Loucy (cell line): ENCODE data around the gene IFITM10.
"Not testable (repeated sequence)": the region's sequence is repeated elsewhere in the genome, so short reads cannot be mapped to it uniquely, and the experiment has no call there.

Experiments
- H2AFZ ChIP-seq: fragments of 200-600 bp; sonication (generic); 2 replicates; pipeline ENCODE4 v1.6.0; 2016; ENCODE audit warnings: antibody characterized with exemption, mild to moderate bottlenecking, low read length, moderate library complexity
- H3F3A ChIP-seq: fragments of 200-600 bp; 2 replicates; pipeline ENCODE4 v1.6.0; 2016; ENCODE audit warnings: antibody characterized with exemption, low read depth, mild to moderate bottlenecking
- H3K27me3 ChIP-seq: fragments of 200-600 bp; sonication (generic); 2 replicates; pipeline ENCODE4 v1.6.1; 2014; ENCODE audit warnings: low read length, mild to moderate bottlenecking; ENCODE audit not compliant: insufficient read depth, poor library complexity, severe bottlenecking
- H3K36me3 ChIP-seq: fragments of 200-600 bp; sonication (generic); 2 replicates; pipeline ENCODE4 v1.6.1; 2016; ENCODE audit warnings: low read length; ENCODE audit not compliant: insufficient read depth
- H3K4me1 ChIP-seq: fragments of 200-600 bp; sonication (generic); 2 replicates; pipeline ENCODE4 v1.5.1; 2014; ENCODE audit warnings: low read length, mild to moderate bottlenecking; ENCODE audit not compliant: insufficient read depth, poor library complexity, severe bottlenecking
- H3K4me2 ChIP-seq: fragments of 200-600 bp; sonication (generic); 2 replicates; pipeline ENCODE4 v1.6.0; 2014; ENCODE audit warnings: antibody characterized with exemption, low read length, low read depth, mild to moderate bottlenecking; ENCODE audit not compliant: poor library complexity, severe bottlenecking
- H3K4me3 ChIP-seq: fragments of 200-600 bp; sonication (generic); 2 replicates; pipeline ENCODE4 v1.5.1; 2014; ENCODE audit warnings: low read length, mild to moderate bottlenecking, mixed read lengths; ENCODE audit not compliant: poor library complexity, severe bottlenecking
- H3K79me2 ChIP-seq: fragments of 200-600 bp; sonication (generic); 2 replicates; pipeline ENCODE4 v1.6.1; 2014; ENCODE audit warnings: low read length; ENCODE audit not compliant: insufficient read depth
- H3K9ac ChIP-seq: fragments of 200-600 bp; sonication (generic); 2 replicates; pipeline ENCODE4 v1.6.0; 2014; ENCODE audit warnings: mild to moderate bottlenecking, low read depth, low read length, moderate library complexity; ENCODE audit not compliant: poor library complexity, severe bottlenecking
- H3K9me2 ChIP-seq: fragments of 200-600 bp; sonication (generic); replicated peaks from 2 replicates; pipeline ENCODE4 v1.6.1; 2016; ENCODE audit warnings: low read depth, low read length, mixed read lengths
- H3K9me3 ChIP-seq: fragments of 200-600 bp; sonication (generic); 2 replicates; pipeline ENCODE4 v1.6.1; 2014; ENCODE audit warnings: mild to moderate bottlenecking, antibody characterized with exemption, low read length, low read depth; ENCODE audit not compliant: insufficient read depth
- H4K20me1 ChIP-seq: fragments of 200-600 bp; sonication (generic); 2 replicates; pipeline ENCODE4 v1.6.0; 2014; ENCODE audit warnings: antibody characterized with exemption, low read length, mild to moderate bottlenecking; ENCODE audit not compliant: insufficient read depth, poor library complexity, severe bottlenecking

Gene IFITM10

GRCh38 chr11:1688336-1688947 lies 62.0 kb downstream of the IFITM10 start:
- H3K36me3 ChIP-seq, result not testable (repeated sequence)

GRCh38 chr11:1686220-1686619 lies 64.2 kb downstream of the IFITM10 start:
- not testable (repeated sequence) for H3F3A ChIP-seq, H2AFZ ChIP-seq, H3K9me3 ChIP-seq, H3K36me3 ChIP-seq, H3K4me3 ChIP-seq, H3K9me2 ChIP-seq, H3K4me1 ChIP-seq, H3K79me2 ChIP-seq, H3K9ac ChIP-seq, H3K27me3 ChIP-seq, H3K4me2 ChIP-seq, H4K20me1 ChIP-seq

More at GRCh38 chr11:1688336-1688947, 62.0 kb downstream of the IFITM10 start:
- not testable (repeated sequence) for H3K4me1 ChIP-seq, H3K9me2 ChIP-seq, H3K9ac ChIP-seq, H3K4me2 ChIP-seq, H2AFZ ChIP-seq, H3K27me3 ChIP-seq, H4K20me1 ChIP-seq, H3F3A ChIP-seq, H3K4me3 ChIP-seq, H3K9me3 ChIP-seq, H3K79me2 ChIP-seq

- not testable (repeated sequence) for H3K9ac ChIP-seq
Measured at GRCh38 chr11:1684886-1685874, 65.2 kb downstream of the IFITM10 start.

GRCh38 chr11:1683904-1684572 lies 66.4 kb downstream of the IFITM10 start:
- H3K27me3 ChIP-seq, H4K20me1 ChIP-seq, H3F3A ChIP-seq, H3K4me3 ChIP-seq, H3K9me3 ChIP-seq, H3K79me2 ChIP-seq, H2AFZ ChIP-seq, H3K4me1 ChIP-seq, H3K4me2 ChIP-seq, H3K9me2 ChIP-seq, H3K9ac ChIP-seq, H3K36me3 ChIP-seq: not testable (repeated sequence)

More at GRCh38 chr11:1684886-1685874, 65.2 kb downstream of the IFITM10 start:
- H3K36me3 ChIP-seq, H3K9me2 ChIP-seq, H4K20me1 ChIP-seq, H3K27me3 ChIP-seq, H3F3A ChIP-seq, H3K4me1 ChIP-seq, H2AFZ ChIP-seq, H3K4me2 ChIP-seq, H3K79me2 ChIP-seq, H3K4me3 ChIP-seq, H3K9me3 ChIP-seq: not testable (repeated sequence)

- H3K4me3 ChIP-seq, H3K9me3 ChIP-seq, H3K9ac ChIP-seq: not testable (repeated sequence)
Measured at GRCh38 chr11:1683216-1683615, 67.2 kb downstream of the IFITM10 start.

More at GRCh38 chr11:1683216-1683615, 67.2 kb downstream of the IFITM10 start:
- H3K4me1 ChIP-seq, H3F3A ChIP-seq, H2AFZ ChIP-seq, H3K27me3 ChIP-seq, H4K20me1 ChIP-seq, H3K4me2 ChIP-seq, H3K79me2 ChIP-seq, H3K9me2 ChIP-seq, H3K36me3 ChIP-seq: not testable (repeated sequence)
